ENCODE data around the gene RPS6KA3.
"Not testable (repeated sequence)": the region's sequence is repeated elsewhere in the genome, so short reads cannot be mapped to it uniquely, and the experiment has no call there.

The RPS6KA3 gene

DNA sequence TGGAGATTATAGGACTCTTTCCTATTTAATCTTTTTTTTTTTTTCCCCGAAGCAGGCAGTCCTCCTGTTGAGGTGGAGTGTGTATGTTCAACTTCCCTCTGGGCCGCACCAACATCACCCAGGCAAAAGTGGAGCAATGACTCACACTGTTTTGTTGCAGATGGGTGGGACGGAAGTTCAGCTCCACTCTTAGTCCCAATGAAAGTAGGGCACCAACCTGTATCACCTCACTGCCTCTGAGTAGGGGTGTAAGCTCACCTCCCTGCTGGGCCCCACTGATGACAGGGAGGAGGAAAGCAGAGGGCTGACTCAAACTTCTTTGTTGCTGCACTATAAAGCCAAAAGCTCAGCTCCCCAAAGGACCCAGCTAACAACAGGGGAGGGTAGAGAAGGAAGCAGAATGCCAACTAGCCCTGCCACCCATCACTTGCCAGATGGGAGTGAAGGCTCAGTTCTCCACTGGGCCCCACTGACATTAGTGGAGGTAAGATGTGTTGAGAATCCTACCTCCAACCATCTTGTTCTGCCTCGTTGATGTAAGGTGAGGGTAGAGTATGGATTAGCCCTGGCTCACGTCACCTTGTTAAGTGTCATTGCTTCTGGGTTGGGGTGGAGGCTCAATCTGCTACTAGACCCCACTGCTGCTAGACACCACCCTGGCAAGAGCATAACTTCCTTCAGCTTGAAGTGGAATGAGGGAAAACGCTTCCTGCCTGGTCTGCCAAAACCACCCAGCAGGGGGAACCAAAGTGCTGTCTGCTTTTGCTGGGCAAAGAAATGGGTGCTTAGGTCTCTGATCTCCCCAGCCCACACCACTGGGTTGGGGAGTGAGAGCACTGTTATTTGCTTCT lies 14.1 kb downstream of the RPS6KA3 start:
- TF ChIP-seq, protein P1, sequence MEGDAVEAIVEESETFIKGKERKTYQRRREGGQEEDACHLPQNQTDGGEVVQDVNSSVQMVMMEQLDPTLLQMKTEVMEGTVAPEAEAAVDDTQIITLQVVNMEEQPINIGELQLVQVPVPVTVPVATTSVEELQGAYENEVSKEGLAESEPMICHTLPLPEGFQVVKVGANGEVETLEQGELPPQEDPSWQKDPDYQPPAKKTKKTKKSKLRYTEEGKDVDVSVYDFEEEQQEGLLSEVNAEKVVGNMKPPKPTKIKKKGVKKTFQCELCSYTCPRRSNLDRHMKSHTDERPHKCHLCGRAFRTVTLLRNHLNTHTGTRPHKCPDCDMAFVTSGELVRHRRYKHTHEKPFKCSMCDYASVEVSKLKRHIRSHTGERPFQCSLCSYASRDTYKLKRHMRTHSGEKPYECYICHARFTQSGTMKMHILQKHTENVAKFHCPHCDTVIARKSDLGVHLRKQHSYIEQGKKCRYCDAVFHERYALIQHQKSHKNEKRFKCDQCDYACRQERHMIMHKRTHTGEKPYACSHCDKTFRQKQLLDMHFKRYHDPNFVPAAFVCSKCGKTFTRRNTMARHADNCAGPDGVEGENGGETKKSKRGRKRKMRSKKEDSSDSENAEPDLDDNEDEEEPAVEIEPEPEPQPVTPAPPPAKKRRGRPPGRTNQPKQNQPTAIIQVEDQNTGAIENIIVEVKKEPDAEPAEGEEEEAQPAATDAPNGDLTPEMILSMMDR (IDR thresholded peaks at IDR 0.05; ENCODE audit: extremely low read depth, missing control alignments), result no peak
- DNase-seq (ENCODE audit: low spot score), result no peak

DNA sequence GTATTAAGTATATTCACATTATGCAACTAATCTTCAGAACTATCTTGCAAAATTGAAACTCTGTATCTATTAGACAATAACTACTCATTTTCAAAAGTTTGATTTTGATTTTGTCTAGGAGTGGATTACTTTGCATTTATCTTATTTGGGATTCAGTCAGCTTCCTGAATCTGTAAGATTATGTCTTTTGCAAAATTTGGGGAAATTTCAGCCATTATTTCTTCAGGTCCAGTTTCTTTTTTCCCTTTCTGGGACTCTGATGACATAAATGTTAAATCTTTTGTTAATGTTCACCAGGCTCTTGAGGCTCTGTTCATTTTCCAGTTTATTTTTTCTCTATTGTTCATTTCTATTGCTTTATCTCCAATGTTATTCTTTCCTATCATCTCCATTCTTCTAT lies 15.0 kb downstream of the RPS6KA3 start:
- TF ChIP-seq, protein P1 (IDR thresholded peaks at IDR 0.05; ENCODE audit: extremely low read depth, missing control alignments), result no peak
- DNase-seq (ENCODE audit: low spot score), result no peak

DNA sequence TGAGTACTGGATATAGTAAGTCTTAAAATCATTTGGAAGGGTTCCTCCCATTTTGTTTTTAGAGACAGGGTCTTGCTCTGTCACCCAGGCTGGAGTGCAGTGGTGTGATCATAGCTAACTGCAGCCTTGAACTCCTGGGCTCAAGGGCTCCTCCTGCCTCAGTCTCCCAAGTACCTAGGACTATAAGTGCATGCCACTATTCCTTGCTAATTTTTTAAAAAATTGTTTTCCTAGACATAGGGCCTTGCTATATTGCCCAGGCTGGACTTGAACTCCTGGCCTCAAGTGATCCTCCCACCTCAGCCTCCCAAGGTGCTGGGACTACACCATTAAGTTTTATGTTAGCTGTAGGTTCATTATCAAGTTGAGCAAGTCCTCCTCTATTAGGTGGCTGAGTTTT lies 16.6 kb downstream of the RPS6KA3 start:
- not testable (repeated sequence) for DNase-seq (ENCODE audit: low spot score)

DNA sequence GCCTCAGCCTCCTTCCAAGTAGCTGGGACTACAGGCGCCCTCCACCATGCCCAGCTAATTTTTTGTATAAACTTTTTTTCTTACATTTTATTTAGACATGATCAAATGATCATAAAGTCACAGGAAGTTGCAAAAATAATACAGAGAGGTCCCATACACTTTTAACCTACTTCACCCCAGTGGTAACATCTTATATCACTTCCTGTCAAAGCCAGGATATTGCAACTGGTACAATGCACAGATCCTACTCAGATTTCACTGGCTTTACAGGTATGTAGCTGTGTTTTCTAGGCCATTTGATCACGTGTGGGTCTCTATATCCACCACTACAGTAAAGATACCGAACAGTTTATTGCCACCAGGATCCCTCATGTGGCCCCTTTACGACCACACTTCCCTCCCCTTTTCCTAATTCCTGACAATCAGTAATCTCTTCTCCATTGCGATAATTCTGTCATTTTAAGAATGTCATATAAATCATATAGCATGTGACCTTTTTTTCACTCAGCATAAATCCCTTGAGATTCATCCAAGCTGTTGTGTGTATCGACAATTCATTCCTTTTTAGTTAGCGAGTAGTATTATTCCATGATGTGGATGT lies 18.0 kb downstream of the RPS6KA3 start:
- TF ChIP-seq, protein P1 (IDR thresholded peaks at IDR 0.05; ENCODE audit: extremely low read depth, missing control alignments), result no peak
- DNase-seq (ENCODE audit: low spot score), result no peak

DNA sequence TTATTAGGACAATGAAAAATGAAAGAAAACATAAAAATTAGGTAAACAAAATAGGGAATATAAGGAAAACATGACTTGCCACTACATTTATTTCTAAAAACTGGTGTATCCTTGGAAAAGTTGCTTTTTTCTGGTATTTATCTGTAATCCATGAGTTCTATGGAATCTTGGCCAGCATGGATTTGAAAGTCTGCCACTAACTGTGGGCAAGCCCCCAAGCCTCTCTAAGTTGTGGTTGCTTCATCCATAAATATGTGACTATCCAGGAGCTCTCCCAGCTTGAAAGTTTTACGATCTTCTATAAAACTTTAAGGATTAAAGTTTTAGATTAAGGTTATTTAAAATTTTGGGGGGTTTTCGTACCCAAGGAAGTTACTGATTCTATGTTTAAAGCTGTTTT lies 21.8 kb downstream of the RPS6KA3 start:
- no peak for DNase-seq (ENCODE audit: low spot score)
- TF ChIP-seq, protein P1 (IDR thresholded peaks at IDR 0.05; ENCODE audit: extremely low read depth, missing control alignments), result no peak

DNA sequence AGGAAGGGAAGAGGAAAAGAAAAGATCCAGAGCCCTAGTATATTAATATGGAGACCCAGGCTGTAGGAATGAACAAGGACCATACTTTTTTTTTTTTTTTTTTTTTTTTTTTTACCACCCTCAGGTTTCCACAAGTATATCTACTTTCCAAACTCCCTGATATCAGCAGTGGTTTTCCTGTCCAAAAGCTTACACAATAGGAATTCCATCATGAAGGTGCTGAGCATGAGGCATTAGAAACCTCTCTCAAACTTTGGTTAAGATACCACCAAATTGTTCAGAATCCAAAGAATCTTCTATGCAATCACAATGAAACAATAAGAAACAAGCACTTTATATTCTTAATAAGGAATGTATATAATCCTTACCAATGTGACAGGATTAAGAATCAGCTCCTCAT lies 26.5 kb downstream of the RPS6KA3 start:
- TF ChIP-seq, protein P1 (IDR thresholded peaks at IDR 0.05; ENCODE audit: extremely low read depth, missing control alignments), result no peak
- no peak for DNase-seq (ENCODE audit: low spot score)

DNA sequence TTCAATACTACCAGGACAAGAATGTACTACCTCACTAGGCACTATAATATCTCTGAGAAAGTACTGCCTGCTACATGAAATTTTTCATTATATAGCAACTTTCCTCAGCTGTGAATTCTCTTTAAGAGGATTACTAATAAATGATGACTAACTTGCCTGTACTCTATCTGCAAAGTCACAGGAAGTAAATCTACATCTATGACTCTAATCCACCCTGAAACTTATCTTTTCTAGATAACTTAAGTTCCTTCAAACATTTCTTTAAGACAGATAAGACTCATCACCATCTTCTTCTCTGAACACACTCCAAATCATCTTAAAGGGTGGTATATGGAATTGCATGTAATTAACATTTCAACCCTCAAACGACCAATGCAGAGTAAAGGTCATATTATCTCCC lies 28.8 kb downstream of the RPS6KA3 start:
- TF ChIP-seq, protein P1 (IDR thresholded peaks at IDR 0.05; ENCODE audit: extremely low read depth, missing control alignments), result no peak
- no peak for DNase-seq (ENCODE audit: low spot score)
